ENCODE measurements around the gene RNF112. TPM values are rescaled to one million over a fixed set of nuclear protein-coding genes. Genes with fewer than 3 reads are reported as not detected.

Gene RNF112
- total and polyA plus RNA-seq, 2 of the 8 experiments (the other 6 are each of a cell fraction or from before 2014, with no cell fraction given) = 1.1 to 2.2 TPM

GRCh38 chr17:19380481-19381301 is 30.3 kb upstream of the RNF112 start (continued):
- no peak for TF ChIP-seq ZNF274 (IDR thresholded peaks at IDR 0.05; ENCODE audit: borderline replicate concordance, extremely low read depth, low read length)
- TF ChIP-seq CEBPB (IDR thresholded peaks at IDR 0.05; ENCODE audit: low read depth, low read length) = no peak
- TF ChIP-seq RFX5 (IDR thresholded peaks at IDR 0.05; ENCODE audit: borderline replicate concordance, low read depth, low read length) = no peak
- TF ChIP-seq CHD7 (IDR thresholded peaks at IDR 0.05; ENCODE audit: insufficient replicate concordance, low read length) = no peak

Measured in H1 (cell line).